SW 1271 (cell line): Measurements from ENCODE around the gene AAMP.

ENCODE experiments used
- DNase-seq, 2 experiments: peaks; one replicate each; lab custom pipeline; 2025; lab: John Stamatoyannopoulos, UW

Gene AAMP

DNA sequence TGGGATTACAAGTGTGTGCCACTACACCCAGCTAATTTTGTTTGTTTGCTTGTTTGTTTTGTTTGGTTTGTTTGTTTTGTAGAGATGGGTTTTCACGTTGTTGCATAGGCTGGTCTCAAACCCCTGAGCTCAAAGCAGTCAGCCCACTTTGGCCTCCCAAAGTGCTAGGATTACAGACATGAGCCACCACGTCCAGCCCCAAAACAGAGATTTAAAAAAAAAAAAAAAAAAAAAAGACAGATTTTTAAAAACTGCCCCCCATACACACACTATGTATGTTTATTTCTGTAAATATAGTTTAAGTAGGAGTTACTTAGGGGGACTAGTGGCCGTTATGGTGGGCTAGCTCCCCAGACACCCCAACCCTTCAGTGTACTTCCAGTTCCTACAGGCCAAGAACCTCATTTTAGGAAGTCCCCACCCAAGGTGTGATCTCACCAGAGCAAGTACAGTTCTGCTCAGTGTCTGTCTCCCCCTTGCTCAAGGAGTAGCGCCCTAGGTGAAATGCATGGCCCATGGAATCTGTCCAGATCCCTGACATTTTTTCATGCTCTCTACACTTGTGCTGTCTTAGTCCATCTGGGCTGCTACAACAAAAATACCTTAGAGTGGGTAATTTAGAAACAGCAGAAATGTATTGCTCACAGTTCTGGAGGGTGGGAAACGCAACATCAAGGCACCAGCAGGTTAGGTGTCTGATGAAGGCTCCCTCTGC lies 23.9 kb upstream of the AAMP start:
- no peak for DNase-seq

DNA sequence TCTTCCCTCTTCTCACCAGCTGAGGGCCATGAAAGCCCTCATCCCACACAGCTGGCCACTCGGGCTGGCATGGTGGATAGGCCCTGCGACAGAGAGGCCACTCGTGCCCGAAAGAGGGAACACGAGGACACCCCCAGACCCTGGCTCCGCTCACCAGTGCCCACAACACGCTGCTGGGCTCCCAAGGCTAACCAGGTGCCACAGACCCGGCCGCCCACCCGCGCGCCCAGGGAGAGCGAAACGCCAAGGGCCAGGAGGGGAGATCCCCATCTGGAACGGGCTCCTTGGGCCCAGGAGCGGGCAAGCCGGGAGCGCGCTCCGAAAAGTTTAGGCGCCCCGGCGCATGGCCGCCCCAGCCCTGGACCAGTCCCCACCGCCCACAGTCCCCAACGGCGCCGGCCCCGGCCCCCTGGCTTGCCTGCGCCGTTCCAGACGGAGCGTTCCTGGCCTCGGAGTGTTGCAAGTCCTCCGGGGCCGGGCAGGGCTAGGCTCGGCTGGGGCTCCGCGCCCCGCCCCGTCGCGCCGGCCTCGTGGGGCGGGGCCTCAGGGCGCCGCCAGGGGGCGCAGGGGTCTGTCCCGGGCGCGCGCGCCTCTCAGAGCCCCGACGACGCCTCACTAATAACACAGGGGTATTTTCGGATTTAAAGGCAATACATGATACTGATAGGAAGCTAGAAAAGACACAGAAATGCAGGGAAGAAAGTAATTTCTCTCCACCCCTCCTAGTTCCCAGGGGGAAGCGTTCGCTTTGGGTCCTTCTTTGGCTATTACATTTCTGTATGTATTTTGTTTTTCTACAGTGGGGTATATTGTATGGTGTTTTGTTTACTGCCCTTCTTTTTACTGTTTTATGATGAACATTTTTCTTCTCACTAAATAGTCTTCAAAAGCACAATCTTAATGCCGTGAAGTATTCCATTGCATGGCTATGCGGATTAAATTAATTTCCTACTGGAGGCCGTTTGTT lies 22.4 kb upstream of the AAMP start, which contains the start of gene TMBIM1:
Gene TMBIM1 (minus strand): TSS at position 456 of the 967 bp plus-strand sequence. CDS start 10,362 bp downstream, outside the sequence.
- peak in 1 of 2 experiments; percentile 60 for DNase-seq

DNA sequence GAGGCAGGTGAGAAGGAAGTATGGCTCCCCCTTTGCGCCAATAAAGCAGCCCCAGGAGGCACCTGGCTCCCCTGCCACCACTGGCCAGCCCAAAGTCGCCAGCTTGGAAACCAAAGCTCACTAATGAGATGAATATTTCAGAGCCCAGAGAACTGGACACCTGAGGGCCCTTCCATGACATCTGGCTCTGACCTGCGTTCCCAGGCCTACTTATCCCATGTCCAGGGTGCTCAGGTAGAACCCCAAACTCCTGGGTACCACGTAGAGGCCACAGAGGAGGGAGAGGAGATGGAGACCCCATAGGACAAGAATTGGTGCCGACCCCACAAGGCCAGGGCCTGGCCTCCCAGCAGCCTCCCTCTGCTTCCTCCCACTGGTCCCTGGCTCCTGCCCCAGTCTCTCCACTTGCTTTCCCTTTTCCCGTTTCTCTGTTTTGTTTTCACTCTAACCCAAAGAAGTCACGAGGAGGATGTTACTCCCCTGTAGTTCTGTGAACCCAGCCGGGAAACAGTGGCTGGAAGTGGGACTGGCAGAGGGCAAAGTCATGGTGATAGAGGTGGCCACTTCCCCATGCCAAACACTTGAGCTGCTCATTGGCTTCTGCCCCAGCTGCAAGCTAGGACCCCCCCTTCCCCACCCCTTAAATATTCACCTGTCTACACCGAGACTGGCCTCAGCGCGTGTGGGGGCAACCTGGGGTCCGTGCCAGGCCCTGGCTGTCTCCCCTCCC lies 21.5 kb upstream of the AAMP start:
- DNase-seq = no peak

DNA sequence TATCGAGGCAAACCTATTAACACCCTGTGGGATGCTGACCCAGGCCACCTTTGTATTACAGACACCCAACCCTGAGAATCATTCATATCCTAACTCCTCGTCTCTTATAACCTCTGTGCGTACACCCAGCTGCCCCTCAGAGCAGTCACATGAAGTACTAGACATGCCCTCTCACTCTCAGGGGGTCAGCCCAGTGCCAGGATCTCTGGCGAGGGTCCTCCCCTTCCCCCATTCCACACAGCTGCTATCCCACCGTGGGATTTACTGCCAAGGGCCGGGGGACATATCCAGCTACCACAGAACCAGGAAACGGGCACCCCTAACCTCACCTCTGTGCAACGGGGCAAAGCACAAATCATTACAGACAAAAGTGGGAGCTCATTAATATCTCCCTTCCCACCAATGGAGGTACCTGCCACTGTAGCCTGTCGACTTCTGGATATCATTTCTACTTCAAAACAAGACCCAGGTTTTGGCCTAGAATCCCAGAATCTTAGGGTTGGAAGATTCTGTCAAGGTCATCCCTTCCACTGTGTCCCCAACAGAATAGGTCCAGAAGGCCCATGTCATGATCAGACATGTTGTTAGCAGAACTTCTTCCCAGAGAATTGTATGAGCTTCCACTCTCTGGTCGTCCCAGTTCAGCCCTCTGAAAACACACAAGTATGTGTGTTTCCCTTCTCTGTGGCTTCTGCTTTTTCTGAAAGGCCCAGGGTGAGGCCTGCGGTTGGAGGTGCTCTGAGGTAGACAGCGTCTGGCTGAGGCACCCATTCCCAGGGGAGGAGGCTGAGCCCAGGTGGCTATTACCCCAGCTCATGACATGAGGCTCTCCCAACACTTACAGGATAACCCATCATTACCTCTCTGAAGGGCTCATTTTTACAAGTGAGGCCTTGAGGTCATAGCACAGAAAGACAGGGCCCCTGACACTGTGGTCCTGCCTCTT lies 20.7 kb upstream of the AAMP start:
- no peak for DNase-seq

DNA sequence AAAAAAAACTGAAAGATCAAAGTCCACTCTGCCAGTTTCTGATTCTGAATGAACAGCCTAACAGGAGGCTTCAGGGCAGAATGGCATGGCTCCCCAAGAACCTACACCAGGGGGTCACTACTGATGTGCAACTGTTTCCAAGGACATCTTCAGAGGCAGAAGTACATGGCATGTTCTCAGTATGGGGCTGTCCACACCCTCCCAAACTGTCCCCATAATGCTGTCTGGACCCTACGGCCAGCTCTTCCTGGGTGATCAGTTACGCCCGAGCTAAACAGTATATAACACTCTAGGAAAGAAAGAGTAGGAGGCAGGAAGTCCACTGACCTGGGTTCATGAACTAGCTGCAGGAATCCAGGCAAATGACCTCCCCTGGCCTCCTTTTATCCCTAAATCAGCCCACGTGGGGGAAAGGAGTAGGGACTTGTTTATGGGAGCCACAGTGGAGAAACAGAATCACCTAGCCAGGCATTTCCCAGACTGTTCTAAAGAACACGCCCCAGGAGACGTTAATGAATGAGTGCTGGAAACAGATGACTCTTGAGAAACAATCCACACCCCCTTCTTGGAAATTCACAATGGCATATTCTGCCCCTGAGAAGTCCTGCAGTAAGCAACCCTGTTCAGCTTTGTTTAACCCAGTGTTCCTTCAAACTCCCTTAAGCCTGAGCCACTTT lies 19.8 kb upstream of the AAMP start:
- no peak for DNase-seq

DNA sequence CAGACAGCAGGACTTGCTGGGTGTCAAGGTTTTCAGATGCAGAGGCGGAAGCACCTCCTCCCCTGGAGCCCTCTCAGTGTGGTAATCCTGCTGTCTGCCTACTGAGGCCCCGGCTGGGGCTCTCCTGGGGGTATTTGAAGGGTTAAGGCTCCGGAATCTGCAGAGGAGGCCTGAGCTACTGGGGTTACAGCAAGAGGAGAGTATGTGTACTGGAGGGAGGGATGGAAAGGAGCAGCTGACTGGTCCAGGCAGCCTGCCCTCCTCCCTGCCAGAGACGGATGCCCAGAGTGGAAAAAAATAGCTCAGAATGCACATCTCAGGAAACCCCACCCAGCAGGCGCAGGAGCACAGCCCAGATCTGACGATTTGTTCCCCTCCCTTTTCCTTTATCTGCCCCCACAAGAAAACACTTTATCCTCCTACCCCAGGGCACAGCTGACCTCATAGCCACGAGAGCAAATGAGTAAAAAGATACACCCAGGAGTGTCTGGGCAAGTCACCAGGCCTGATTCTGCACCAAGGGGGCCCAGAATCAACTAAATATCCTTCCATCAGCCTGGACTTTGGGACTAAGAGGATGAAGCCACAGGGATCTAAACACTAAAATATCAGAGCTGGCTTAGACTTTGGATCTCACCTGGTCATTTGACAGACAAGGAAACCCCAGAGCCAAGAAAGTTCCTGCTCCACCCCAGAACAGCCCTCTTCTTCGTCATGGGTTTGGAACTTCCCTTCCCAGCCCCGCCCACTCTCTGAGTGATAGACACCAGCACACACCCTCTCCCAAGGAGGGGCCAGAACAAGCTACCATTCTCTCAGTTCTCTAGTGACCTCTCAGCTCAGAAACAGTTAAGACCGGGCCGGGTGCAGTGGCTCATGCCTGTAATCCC lies 16.9 kb upstream of the AAMP start:
- peak; percentile 84 to 96 for DNase-seq

DNA sequence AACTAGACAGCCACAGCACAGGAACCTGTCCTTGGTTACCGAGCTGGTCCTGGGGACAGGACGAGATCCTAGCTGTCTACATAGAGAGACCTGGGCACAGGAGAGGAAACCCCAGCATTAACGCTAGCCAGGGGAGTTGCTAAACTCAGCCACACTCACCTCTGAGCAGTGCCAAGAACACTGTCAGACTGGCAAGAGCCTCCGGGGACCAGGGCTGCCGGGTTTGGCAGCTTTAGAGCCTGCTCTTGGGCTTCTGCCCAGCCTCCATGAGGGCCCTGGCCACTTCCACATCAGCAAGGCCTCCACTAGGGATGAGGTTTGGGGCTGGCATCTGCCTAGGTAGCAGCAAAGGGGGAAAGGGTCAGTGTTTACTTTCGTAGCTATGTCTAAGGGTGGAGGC lies 15.7 kb upstream of the AAMP start:
- no peak for DNase-seq

DNA sequence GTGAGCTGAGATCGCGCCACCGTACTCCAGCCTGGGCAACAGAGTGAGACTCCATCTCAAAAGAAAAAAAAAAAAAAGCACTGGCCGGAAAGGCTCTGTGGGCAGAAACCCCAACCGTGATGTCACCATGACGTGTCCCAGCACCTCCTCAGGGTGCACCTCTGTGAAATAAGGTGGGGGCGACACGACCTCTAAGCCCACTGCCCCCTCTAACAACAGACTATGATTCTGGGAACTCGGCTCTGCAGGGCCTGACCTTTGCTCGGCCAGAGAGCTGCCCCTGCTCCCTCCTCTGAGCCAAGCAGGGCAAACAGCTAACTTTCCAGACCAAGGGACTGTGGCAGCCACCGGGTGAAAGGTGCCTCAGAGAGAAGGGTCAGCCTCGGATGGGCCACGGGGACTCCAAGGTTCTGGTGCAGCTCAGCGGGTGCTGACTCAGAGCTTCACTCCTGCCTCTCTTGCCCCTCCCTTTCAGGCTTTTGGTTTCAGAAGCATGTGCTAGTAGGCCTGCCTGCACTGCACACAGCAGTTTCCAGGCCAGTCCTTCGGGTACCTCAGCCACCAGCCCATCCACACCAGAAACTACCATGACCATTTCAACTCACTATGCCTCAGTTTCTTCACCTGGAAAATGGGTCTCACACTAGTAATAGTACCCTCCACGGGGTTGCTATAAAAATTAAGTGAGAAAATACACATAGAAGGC lies 14.3 kb upstream of the AAMP start:
- no peak for DNase-seq

DNA sequence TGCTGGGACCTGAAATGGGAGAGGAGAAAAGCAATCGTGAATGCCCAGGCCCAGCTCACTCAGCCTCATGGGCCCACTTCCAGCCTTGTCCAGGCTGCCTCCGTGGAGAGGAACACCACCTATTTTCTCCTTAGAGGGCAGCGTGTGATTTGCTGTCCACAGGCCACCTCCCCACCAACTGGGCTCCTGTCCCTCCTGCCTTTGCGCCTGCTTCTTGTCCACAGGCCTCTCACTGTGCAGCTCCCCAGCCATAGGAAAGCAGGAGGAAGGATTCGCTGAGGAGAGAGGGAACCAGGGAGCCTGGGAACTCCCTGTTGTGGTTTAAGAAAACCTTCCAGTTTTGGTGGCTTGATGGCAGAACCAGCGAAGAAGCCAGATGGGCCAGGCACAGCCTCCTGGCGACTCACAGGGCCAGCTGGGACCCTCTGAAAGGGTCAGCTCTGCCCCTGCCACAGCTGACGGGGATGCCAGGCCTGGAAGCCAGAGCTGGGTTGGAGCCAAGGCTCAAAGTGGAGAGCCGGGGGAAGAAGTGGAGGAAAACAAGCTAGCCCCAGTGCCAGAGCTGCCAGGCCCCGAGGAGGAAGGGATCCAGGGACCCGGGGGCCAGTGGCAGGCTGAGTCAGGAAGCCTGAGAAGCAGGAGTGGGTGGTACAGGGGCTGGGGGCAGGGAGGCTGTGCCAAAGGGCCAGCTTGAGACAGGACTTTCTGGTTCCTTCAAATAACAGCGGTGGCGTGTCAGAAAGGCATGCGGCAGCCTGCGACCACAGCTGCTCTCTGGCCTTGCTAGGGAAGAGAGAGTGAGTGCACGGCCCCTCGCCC lies 12.4 kb upstream of the AAMP start:
- DNase-seq = no peak

DNA sequence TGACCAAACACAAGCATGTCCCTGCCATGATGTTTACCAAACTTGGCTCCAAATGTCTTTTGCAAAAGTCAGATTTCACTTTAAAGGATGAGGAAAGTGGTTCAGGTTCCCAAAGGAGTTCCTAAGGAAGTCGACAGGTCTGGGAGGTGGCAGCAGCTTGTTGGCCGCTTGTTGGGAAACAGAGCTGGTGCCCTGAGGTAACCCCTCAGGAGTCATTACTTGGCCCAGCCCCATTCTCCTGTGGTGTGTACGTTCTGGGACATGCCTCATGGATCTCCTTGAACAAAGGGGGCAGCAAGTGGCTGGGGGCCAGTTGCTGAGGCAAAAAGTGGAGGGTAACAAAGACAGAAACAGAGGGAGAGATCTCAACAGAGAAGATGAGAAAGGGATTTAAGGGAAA lies 11.5 kb upstream of the AAMP start:
- DNase-seq = no peak

DNA sequence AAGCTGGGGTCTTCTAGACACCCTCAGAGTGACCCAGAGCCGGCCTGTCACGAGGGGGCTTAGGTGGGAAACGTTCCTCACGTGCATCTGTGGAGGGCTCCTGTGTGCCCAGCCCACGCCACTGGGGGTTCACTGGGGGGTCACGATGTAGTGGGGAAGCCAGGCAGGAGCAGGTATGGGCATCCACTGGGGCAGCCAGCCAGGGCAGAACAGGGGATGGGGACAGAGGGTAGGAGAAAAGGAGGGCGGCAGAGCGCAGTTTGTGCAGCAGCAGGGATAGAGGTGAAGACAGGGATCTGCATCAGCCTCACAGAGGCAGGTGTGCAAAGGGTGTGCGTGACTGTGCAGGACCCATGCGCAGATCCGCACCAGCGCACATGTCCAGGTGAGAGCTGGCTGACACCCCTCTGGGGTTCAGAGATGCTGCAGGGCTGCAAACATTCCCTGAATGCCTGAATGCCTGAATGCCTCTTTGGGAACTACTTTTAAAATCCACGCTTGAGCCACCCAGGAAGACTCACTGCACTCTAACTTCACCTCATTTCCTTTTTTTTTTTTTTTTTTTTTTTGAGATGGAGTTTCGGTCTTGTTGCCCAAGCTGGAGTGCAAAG lies 10.4 kb upstream of the AAMP start:
- no peak for DNase-seq

DNA sequence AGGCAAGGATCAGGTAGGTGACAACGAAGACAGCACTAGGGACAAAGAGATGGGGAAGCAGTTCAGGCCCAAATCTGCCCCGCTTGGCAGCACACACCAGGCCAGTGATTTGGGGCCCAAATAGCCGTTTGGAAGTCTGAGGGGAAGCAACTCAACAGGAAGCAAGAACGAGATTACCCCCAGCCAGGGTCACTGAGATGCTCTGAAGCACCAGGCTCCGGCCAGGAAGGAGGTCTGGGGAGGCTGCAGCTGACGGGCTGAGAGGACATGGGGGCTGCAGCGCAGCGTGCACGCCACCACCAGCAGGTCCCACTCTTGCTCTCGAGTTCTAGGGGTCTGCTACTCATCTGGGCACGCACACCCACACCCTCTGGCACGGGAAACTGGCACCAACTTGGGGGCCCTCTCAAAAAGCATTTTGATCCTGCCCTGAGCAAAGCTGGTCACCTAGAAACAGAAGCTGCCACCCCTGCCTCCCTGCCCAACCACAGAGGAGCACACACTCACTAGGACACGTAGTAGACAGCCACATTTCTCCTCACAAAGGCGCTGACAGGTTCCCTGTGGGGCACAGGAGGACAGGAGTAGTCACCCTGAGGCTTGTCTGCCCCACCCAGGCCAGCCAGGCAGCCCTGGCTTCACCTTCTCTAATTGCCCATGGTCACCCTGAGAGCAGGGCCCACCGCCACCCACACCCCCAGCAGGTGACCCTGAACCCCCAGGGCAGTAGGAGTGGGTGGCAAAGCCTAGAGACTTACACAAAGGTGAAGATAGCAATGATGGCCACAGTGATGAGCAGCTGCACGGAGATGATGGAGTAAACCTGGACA lies 8.8 kb upstream of the AAMP start:
- DNase-seq = no peak

DNA sequence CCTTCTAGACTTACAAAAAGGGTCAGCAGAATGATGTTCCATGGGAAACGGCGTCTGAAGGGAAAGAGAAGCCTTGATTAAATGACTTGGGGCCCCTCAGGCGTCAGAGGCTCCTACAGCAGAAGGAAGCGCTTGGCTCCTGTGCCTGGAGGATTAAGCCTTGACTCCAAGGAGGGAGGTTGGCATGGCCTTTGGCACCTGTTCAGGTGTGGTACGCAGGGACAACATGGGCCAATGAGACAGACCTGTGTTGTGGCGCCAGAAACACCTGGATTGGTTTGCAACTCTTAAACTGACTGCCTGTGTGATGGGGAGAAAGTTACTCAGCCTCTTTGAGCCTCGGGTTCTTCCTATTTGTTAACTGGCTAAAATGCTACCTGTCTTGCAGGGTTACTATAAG lies 8.0 kb upstream of the AAMP start:
- no peak for DNase-seq

DNA sequence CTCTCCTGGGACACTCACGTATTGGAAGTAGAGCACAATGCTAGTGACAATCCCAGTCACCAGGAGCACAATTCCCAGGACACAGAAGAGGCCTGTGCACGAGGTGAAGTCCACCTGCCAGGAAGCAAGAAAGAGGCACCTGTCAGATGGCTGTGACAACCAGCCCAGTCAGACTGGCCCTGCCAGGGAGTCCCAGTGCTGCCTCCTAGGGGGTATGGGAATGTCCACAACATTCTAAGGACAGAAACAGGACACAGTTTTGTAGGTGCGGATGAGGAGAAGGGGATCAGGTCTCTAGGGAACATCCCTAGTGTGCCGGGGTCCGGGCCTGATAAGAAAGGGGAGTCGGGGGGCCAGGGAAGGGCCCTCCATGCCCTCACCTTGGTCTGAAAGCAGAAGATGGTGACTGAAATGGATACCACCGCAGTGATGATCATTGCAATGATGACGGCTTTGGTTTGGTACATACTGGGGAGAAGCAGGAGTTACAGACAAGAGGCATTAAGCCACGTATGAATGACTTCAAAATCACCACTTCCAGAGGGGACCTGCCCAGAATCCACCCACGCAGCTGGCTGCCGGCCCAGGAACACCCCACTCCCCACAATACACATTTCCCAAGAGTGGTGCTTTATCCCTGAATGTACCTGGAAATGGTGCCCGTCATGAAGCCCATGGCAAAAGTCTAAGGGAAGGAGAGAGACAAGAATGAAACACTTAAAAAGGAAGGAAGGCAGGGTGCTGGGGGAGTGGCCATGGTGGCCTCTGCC lies 7.2 kb upstream of the AAMP start:
- DNase-seq = no peak

DNA sequence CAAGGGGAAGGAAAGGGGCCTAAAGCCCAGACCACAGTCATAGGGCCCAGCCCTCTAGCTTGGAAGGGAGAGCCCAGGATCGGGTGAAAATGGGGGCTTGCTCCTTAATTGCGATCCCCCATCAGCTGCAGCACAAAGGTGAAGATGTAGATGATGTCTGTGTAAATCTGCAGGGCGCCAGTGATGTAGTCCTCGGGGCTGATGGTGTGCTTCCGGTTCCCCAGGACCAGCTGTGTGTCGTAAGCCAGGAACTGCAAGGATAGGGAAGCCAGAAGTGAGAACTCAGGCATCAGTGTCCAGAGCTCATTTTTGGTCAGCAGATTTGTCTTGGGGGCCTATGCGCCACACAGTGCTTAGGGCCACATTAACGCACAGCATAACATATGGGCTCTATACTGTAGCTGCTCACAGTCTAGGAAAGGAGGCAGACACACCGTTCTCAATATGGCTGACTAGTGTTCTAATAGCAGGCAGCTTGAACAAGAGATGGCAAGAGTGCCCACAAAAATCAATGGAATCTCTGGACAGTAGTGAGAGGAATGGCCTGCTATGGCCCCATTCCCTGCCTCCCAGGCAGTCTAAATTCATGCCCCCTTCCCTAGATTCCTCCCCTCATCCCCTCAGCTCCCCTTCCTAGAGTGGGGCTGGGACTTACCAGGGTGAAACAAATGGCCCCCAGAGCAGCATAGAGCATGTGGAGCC lies 5.6 kb upstream of the AAMP start:
- DNase-seq = no peak
